HG03558 (cell line): ENCODE data around the gene CEP290.
"Not testable (repeated sequence)": the region's sequence is repeated elsewhere in the genome, so short reads cannot be mapped to it uniquely, and the experiment has no call there.

Experiments
- ATAC-seq: cut with Tn5 transposase; IDR thresholded peaks from one replicate; pipeline ENCODE4 v1.9.1; 2021; ENCODE audit warnings: moderate number of reproducible peaks; ENCODE audit not compliant: unreplicated experiment; ENCODE audit errors: extremely low read depth

The CEP290 gene

DNA sequence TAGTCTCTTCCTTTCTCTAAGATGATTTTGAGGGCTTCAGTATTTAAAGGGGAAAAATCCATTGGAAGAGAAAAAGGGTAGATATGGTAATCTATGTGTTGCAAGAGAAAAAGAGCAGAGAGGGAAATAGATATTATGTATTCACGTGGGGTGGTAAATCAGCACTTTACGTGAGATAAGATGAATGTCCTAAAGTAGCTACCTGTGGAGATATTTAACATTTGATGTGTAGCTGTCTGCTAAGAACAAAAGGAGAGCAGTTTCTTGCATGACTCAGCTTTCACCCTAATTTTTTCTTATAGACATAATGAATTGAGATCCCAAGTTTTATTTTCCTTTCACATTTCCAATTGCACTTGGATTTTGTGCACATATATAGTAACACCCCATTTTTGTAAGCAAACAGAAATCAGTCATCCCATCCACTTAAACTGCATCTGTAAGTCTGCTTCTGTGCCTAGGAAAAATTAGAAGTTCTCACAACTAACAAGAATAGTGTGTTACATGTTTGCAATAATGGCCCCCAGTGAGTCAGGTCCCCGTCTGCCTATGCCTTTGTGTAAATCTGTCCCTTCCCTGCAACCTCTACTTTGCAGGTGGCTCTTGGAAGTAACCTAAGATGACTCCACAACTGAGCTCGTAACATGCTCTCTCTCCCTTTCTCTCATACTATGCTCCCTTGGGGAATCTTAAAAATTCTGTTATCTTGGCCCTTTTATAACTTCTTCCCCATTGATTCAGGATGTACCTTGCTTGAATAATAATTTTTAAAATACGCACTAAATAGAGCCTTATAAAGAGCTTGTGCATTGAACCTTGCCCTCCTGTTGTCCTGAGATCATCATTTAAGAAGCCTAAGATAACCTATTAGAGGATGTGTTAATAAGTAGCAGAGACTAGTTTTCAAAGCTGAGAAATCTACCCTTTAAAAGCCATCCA, 3.9 kb upstream of the CEP290 start:
- ATAC-seq: no peak

DNA sequence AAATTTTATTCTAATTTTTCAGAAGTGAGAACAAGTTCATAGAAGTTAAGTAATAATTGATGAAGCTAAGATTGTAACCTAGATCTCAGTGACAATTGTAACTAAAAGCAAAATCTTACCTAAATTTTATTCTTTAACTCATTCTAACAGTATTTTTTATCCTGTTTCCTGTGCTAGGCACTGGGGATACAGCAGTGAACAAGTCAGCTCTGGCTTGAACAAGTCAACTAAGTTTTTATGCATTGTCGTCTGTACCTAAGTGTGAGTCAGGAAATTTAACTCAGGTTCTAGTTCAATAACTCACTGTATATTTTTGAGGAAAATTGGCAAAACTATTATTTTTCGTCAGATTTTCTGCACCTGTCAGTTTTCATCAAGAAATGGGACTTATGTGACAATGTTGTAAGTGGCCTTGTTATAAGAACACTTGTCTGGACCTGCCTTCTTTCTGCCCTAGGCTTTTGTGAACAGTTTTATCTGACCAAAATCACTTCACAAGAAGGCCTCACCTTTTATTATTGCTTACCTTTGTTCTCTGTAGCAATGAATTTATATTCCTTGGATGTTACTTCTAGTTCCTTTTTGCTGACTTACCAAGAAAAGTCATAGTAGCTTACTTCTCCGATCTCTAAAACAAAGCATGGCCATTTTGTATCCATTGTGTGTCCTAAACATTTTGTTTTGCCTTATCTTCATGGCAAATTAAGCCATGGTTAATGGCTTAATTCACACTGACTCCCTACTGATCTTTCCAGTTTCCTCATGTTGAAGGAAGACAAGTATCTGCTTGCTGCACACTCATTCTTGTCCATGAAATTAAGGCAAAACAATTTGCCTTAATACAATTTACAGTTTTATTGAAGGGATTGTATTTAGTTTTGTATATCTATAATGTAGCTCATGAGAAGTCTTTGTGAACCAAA, 2.9 kb upstream of the CEP290 start:
- ATAC-seq: no peak

- ATAC-seq: no peak
Observed at GRCh38 chr12:88144037-88144436, 2.1 kb upstream of the CEP290 start.

DNA sequence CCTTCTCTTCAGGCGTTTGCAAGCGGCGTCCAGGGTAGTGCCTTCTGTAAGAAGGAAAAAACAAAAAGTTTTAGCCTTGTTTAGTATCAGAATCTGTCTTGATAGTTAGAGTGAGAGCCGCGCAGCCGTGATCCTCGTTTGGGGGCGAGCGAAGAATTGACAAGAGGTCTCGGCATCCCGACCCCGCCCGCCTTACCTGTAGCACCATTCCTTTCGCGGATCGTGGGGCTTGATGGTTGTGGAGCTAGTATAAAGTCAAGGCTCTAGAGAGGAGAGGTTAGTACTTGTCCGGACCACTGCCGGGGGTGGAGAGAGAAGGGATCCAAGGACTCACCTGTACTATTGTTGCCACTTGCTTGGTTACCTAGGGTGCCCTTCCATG, 713 bp upstream of the CEP290 start:
- no peak for ATAC-seq

GRCh38 chr12:88141425-88141773, 489 bp downstream of the CEP290 start:
- no peak for ATAC-seq

DNA sequence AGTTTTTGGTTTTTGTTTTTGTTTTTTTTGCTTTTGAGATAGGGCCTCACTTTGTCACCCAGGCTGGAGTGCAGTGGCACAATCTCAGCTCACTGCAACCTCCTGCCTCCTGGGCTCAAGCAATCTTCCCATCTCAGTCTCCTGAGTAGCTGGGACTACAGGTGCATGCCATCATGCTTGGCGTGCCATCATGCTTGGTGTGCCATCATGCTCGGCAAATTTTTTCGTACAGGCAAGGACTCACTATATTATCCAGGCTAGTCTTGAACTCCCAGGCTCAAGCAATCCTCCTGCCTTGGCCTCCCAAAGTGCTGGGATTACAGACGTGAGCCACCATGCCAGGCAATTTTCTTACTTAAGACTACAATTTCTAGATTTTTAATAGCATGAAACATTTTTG, 2.2 kb downstream of the CEP290 start:
- ATAC-seq: not testable (repeated sequence)

GRCh38 chr12:88133181-88133580, 8.7 kb downstream of the CEP290 start:
- not testable (repeated sequence) for ATAC-seq

GRCh38 chr12:88132392-88132791, 9.5 kb downstream of the CEP290 start:
- no peak for ATAC-seq

GRCh38 chr12:88127855-88128254, 14.0 kb downstream of the CEP290 start:
- no peak for ATAC-seq

DNA sequence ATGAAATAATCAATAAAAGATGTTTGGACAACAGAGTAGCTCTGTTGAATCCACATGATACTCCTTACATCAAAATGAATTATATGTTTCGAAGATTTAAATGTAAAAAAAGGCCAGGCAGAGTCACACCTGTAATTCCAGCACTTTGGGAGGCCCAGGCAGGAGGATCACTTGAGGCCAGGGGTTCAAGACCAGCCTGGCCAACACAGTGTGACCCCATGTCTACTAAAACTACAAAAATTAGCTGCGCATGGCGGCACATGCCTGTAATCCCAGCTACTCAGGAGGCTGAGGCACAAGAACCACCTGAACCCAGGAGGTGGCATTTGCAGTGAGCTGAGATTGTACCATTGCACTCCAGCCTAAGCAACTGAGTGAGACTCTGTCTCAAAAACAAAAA, 14.8 kb downstream of the CEP290 start:
- no peak for ATAC-seq

DNA sequence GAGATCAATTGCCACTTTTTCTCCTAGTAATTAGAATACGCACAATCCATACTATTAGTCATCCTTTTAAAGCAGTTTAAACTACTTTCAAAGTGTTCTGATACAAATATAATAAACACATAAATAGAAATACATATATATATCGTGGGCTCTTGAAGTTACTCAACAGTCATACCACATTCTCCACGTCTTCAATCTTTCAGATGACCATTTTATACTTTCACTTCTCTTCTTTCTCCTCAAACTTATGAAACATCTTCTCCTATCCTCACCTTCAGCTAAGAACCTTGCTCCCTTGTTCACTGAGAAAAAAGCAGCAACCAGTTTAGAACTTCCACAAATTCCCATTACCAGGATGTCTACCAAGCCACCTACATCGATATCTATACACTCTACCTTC, 19.2 kb downstream of the CEP290 start:
- no peak for ATAC-seq

DNA sequence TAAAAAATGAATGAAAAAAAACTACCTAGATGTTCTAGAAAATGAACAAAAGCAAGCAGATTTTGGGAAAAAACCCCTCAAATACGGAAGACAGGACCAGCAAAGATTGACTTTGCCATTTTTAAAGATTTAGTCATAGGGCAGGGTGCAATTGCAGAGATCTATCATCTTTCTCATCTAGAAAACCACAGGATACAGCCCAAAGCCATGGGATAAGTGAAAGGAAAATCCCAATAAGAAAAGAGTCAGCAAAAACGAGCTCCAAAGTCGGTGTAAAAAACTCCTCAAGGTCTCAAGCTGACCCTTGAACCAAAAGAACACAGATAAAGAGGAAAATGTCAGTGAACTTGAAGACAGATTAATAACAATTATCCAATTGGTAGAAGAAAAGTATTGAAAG, 28.0 kb downstream of the CEP290 start:
- no peak for ATAC-seq

DNA sequence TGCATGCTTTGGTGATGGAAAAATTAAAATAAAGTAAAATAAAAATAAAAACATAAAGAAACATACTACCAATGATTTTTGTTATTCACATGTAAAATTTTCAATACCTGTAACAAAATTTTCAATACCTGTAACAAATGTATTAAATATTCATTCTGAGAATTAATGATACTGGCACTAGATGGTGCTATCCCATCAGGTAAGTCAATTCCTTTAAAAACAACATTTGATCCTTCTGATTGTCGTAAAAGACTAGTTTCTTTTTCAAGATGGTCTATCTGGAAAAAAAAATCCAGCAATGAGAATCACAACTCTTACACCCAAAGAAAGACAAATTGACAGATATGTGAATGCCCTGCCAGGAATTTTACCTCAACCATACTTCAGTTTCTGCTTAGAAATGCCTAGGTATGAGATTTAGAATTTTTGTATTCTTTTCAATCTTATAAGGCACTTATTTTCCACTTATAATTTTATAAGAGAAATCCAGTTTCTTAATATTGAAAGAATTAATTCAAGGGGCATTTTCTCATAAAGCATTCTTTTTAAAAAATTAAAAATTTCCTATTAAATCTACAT, 30.7 kb downstream of the CEP290 start:
- no peak for ATAC-seq

GRCh38 chr12:88108021-88108420, 33.9 kb downstream of the CEP290 start:
- ATAC-seq: no peak

DNA sequence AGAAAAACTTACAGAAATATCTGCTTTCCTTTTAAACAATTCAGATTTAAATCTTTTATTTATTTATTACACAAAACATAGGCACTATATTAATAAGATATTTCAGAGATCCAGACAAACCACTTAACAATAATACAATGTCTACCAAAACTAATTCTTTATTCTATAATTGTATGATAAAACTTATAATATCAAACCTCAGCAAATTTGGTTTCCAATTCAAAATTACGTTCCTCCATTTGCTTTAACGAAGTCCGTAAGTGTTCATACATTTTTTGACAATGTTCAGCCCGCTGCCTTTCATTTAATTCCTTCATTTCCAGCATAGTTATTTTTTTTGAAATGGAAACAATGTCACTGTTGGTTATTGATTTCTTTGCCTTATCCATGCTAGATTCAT, 48.3 kb downstream of the CEP290 start:
- ATAC-seq: no peak

- no peak for ATAC-seq
Observed at GRCh38 chr12:88092771-88093170, 49.1 kb downstream of the CEP290 start.

DNA sequence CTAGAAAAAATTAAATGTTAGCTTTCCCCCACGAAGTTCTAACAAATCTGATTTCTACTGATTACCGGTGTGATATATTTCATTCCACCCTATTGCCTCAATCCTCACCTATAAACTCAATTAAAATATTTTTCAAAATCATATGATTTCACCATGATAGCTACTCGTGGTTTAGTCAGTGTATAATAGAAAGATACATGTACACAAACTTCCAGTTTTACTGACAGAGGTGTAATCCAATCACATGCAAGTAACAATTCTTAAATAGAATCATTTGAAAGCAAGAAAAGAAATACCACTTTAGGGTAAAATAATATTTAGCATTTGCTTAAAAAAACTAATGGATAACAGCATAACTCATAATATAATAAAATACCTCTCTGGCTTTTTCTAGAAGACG, 57.7 kb downstream of the CEP290 start:
- no peak for ATAC-seq

GRCh38 chr12:88083634-88084033, 58.3 kb downstream of the CEP290 start:
- ATAC-seq: no peak

GRCh38 chr12:88081247-88081646, 60.6 kb downstream of the CEP290 start:
- no peak for ATAC-seq

GRCh38 chr12:88067301-88067700, 74.6 kb downstream of the CEP290 start:
- ATAC-seq: no peak

GRCh38 chr12:88063375-88063774, 78.5 kb downstream of the CEP290 start:
- ATAC-seq: peak; percentile 93
